DMS79 (cell line): Measurements from ENCODE around the gene PDE8A.

Experiments used
- DNase-seq: peaks from one replicate; lab custom pipeline; 2025; lab: John Stamatoyannopoulos, UW

Gene PDE8A

GRCh38 chr15:85035980-85036379 is 54.3 kb downstream of the PDE8A start:
- no peak for DNase-seq

- DNase-seq = no peak
Observed at GRCh38 chr15:85036716-85037115, 55.1 kb downstream of the PDE8A start.

GRCh38 chr15:85037641-85038040 is 56.0 kb downstream of the PDE8A start:
- DNase-seq = no peak

DNA sequence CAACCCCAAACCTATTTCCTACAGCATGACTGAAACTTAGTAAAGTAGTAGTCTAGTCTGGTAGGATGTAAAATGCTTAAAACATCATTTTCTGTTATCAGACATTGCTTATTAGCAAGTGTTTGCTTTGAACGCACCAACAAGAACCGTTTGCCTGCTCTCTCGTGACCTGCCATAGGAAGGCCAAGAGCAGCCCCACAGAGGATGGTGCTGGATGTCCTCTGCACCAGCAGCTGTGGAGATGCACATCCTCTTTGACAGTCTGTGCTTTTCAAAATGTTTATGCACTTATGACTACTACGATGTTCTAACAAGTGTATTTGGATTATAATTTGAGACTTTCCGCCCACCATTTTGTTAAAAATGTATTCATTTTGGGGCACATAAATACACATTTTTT is 59.6 kb downstream of the PDE8A start:
- DNase-seq = no peak

DNA sequence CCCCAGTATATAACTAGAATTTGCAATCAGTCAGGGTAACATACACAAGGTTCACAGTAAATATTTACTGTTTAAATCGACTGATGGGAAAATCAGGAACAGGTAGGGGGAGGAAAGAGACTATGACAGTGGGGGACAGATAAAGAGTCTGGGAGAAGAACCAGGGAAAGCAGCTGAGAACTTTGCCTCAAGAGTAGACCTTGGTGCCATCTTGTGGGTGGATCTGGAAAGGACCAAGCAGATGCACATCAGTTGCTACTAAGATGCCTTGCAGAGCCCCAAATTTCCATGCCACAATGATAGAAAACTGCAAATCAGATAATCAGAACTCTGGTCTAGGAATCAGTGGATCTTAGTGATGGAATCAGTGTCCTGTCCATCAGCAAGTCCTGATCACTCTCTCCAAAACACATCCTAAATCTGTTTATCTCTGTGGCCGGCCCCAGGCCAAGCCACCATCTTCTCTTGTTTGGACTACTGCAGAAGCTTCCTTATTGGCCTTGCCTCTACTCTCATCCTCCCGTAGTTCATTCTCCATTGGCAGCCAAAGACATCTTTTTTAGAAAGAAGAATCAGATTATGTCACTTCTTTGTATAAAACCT is 62.7 kb downstream of the PDE8A start:
- no peak for DNase-seq

GRCh38 chr15:85044894-85045293 is 63.2 kb downstream of the PDE8A start:
- DNase-seq = no peak

GRCh38 chr15:85045615-85046014 is 64.0 kb downstream of the PDE8A start:
- DNase-seq = no peak

DNA sequence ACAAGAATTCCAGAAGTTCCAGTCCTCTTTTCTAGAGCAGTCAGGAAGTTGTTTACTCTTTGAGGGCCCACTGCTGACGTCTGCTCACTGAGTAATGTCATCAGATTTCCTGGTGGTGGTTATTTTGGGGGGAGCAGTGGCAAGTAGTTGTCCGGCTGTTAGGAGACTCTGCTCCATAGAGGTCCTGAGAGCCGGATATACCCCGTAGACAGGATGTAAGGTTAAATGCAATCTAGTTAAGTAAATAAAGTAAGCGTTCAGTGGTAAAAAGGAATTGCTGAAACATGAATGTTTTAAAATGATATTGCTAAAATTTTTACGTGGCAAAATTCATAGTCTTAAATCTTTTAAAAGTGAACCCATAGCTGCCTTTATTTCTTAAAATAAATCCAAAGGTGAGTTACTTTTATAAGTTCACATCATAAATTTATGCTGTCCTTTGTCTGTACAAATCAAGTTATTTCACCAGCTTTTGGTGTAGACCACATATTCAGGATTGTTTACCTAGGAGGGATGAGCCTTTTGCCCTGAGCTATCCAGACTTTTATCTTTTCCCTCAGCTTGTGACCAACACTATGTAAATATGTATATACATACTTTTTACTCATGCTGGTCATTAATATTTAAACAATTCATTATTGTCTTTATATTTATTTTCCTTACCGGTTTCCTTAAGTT is 65.8 kb downstream of the PDE8A start:
- no peak for DNase-seq

- DNase-seq = no peak
Observed at GRCh38 chr15:85048430-85048829, 66.8 kb downstream of the PDE8A start.

DNA sequence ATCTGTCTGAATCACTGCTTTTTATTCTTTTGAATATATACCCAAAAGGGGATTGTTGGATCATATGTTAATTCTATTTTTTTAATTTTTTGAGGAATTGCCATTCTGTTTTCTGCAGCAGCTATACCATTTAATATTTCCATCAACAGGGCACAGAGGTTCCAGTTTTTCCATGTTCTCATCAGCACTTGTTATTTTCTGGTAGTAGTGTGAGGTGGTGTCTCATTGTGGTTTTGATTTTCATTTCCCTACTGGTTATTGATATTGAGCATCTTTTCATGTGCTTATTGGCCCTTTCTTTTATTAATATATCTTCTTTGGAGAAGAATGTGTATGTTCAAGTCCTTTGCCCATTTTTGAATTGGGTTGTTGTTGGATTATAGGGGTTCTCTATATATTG is 68.1 kb downstream of the PDE8A start:
- no peak for DNase-seq

- DNase-seq = no peak
Observed at GRCh38 chr15:85059734-85060133, 78.1 kb downstream of the PDE8A start.

- no peak for DNase-seq
Observed at GRCh38 chr15:85062560-85062959, 80.9 kb downstream of the PDE8A start.

- DNase-seq = no peak
Observed at GRCh38 chr15:85063088-85063487, 81.4 kb downstream of the PDE8A start.

DNA sequence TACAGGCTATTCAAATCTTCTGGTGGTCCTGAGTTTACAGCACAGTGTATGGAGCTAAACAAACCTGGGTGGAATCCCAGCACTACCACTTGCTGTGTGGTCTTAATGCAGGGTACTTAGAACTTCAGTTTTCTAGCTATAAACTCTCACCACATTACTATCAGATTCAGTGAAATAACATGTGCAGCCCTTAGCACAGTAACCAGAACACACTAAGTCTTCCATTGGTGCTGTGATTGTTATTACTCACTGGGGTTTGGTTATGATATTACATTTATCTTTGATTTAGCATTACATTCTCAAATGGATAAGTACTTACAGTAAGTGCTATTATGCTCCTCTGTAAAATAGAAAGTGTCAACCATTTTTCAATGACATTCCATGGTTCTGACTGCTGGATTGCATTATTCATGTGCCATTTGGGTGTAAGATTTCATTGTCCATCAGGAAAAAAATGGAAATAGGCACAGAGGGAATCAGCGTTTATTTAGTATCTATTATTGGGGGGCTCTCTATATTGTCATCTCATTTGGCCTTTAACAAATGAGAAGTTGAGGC is 81.9 kb downstream of the PDE8A start:
- DNase-seq = no peak

DNA sequence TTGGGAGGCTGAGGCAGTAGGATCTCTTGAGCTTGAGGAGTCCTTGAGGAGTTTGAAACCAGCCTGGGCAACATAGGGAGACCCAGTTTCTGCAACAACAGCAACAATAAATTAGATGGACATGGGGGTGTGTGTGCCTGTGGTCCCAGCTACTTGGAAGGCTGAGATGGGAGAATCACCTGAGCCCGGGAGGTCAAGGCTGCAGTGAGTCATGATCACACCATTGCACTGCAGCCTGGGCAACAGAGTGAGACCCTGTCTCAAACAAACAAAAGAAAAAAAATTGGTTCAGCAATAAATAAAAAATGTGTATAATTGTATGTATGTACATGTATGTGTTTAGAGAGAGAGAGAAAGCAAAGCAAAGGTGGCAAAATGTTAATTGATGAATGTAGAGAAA is 83.1 kb downstream of the PDE8A start:
- no peak for DNase-seq

GRCh38 chr15:85071061-85071460 is 89.4 kb downstream of the PDE8A start:
- DNase-seq = no peak

DNA sequence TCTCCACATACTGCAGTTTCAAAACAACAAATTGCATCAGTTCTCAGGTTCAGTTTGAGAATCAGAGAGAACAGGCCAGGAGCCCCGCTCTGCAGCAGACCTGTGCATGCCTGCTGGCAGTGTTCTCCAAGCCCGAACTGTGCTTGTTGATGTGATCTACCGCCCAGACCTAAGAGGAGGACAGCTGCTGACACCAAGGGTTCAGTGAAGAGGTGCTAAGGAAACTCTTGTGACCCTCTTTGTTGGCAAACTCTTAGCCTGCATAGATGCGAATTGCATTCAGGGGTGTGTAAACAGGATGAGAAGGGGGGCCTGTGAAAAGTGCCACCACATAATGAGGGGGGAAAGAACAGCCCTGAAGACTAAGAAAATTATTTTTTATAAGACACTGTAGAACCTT is 89.8 kb downstream of the PDE8A start:
- DNase-seq = no peak

DNA sequence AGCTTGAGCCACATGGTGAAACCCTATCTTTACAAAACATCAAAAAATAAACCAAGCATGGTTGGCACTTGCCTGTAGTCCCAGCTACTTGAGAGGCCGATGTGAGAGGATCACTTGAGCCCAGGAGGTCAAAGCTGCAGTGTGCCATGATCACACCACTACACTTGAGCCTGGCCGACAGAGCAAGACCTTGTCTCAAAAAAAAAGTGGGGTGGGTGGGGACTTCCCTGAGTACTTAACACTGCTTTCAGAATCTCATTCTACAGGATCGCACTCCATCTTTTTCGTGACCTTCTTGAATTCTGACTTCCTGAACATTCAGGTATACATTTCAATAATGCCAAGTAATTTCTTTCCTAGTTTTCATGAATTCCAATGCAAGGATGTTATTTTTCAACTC is 91.3 kb downstream of the PDE8A start:
- DNase-seq = no peak

DNA sequence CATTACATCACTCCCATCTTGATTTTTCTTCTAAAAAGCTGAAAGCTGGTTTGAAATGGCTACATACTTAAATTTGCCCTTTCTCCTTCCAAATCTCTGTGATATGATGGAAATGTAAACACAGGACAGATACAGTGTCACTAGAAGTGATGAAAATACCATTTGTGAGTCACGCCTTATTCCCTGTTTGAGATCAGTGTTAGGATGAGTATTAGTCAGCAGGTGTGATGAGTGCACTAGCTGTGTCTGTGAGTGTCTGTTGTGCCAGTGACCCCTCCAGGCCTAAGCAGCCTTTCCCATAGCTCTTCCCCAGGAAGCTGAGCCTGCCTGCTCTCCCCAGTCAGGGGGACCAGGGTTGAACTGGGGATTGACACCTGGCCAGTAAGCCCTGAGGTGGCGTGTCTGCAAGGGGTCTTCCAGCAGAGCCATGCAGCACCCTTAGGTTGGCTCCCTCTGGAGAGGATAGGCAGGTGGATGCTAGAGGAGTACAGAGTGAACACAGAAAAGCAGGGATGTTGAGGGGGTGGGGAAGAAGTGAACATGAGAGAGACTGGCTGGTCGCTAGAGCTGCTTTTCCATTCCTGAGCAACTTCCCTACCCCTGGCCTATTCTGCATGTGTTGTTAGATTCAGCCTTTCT is 92.0 kb downstream of the PDE8A start:
- DNase-seq = no peak

DNA sequence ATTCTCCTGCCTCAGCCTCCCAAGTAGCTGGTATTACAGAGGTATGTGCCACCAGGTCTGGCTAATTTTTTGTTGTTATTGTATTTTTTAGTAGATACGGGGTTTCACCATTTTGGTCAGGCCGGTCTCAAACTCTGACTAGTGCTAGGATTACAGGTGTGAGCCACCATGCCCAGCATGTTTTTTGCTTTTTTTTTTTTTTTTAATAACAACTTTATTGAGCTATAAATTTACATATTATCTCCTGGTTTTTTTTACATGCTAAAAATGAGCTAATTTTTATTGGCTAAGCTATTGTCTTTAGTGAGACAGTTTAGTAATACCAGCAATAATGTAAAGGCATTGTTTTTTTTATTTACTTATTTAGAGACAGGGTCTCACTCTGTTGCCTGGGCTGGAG is 105.2 kb downstream of the PDE8A start:
- DNase-seq = no peak

GRCh38 chr15:85088300-85088699 is 106.6 kb downstream of the PDE8A start:
- no peak for DNase-seq

GRCh38 chr15:85089929-85090597 is 108.4 kb downstream of the PDE8A start:
- DNase-seq = no peak

GRCh38 chr15:85091990-85092389 is 110.3 kb downstream of the PDE8A start:
- no peak for DNase-seq
